ENCODE measurements around the gene HEG1.

- no peak for TF ChIP-seq CTCF (IDR thresholded peaks at IDR 0.05)
- no peak for TF ChIP-seq POLR2A (IDR thresholded peaks at IDR 0.05)
- TF ChIP-seq POLR2AphosphoS5 (IDR thresholded peaks at IDR 0.05) = no peak
Measured at GRCh38 chr3:124984754-124985153, 71.0 kb downstream of the HEG1 start.
